Trophoblast cell (in vitro differentiated cells and primary cell): Measurements from ENCODE around the gene STRIP2.

Experiments
- DNase-seq, 2 donors: peaks; one replicate each; pipeline ENCODE4 v3.0.0-alpha.2; 2016
- H2AFZ ChIP-seq: 2 replicates; pipeline ENCODE4 v1.6.1; 2013; ENCODE audit warnings: low read length, moderate library complexity, mild to moderate bottlenecking; ENCODE audit not compliant: insufficient read depth, poor library complexity
- H2AK5ac ChIP-seq: 2 replicates; pipeline ENCODE4 v1.6.1; 2013; ENCODE audit warnings: mild to moderate bottlenecking, low read length
- H2BK120ac ChIP-seq: 2 replicates; pipeline ENCODE4 v1.6.1; 2013; ENCODE audit warnings: low read length, mild to moderate bottlenecking, moderate library complexity; ENCODE audit not compliant: insufficient read depth, poor library complexity
- H2BK12ac ChIP-seq: 2 replicates; pipeline ENCODE4 v1.6.1; 2013; ENCODE audit warnings: mild to moderate bottlenecking, low read length, moderate library complexity
- H2BK5ac ChIP-seq: 2 replicates; pipeline ENCODE4 v1.6.1; 2013; ENCODE audit warnings: low read length, low read depth, moderate library complexity, mild to moderate bottlenecking; ENCODE audit not compliant: poor library complexity
- H3K14ac ChIP-seq: 2 replicates; pipeline ENCODE4 v1.6.1; 2013; ENCODE audit warnings: mild to moderate bottlenecking, low read length
- H3K18ac ChIP-seq: 2 replicates; pipeline ENCODE4 v1.6.1; 2013; ENCODE audit warnings: mild to moderate bottlenecking, low read length
- H3K23ac ChIP-seq: 2 replicates; pipeline ENCODE4 v1.6.1; 2013; ENCODE audit warnings: low read length
- H3K27ac ChIP-seq: 2 replicates; pipeline ENCODE4 v1.5.1; 2013; ENCODE audit warnings: low read depth, mild to moderate bottlenecking, inconsistent platforms, low read length, moderate library complexity
- H3K27me3 ChIP-seq: 2 replicates; pipeline ENCODE4 v1.6.1; 2013; ENCODE audit warnings: inconsistent platforms, mild to moderate bottlenecking, low read length, moderate library complexity; ENCODE audit not compliant: insufficient read depth
- H3K36me3 ChIP-seq, 2 experiments: 1 replicate in 1 of 2; 2 replicates in 1 of 2; pipeline ENCODE4 v1.6.1; 2013; ENCODE audit warnings: low read length in 2 of 2, mild to moderate bottlenecking in 2 of 2, moderate library complexity in 1 of 2; ENCODE audit not compliant: insufficient read depth in 2 of 2, control insufficient read depth in 1 of 2
- H3K4ac ChIP-seq: 2 replicates; pipeline ENCODE4 v1.6.1; 2013; ENCODE audit warnings: low read depth, mild to moderate bottlenecking, low read length, moderate library complexity
- H3K4me1 ChIP-seq, 2 experiments: 1 replicate in 1 of 2; 2 replicates in 1 of 2; pipeline ENCODE4 v1.6.1; 2013; ENCODE audit warnings: low read length in 2 of 2, mild to moderate bottlenecking in 2 of 2, moderate library complexity in 1 of 2; ENCODE audit not compliant: insufficient read depth in 2 of 2, control insufficient read depth in 1 of 2
- H3K4me2 ChIP-seq: 2 replicates; pipeline ENCODE4 v1.6.1; 2013; ENCODE audit warnings: inconsistent platforms, mild to moderate bottlenecking, low read length, moderate library complexity
- H3K4me3 ChIP-seq: 2 replicates; pipeline ENCODE4 v1.5.1; 2013; ENCODE audit warnings: mild to moderate bottlenecking, low read depth, low read length, inconsistent platforms
- H3K79me1 ChIP-seq: one replicate; pipeline ENCODE4 v1.6.1; 2013; ENCODE audit warnings: low read length
- H3K79me2 ChIP-seq: 2 replicates; pipeline ENCODE4 v1.6.1; 2013; ENCODE audit warnings: low read length, mild to moderate bottlenecking; ENCODE audit not compliant: control insufficient read depth, insufficient read depth, poor library complexity
- H3K9ac ChIP-seq: 2 replicates; pipeline ENCODE4 v1.6.1; 2013; ENCODE audit warnings: mild to moderate bottlenecking, low read length
- H3K9me3 ChIP-seq: 2 replicates; pipeline ENCODE4 v1.6.1; 2013; ENCODE audit warnings: low read depth, mild to moderate bottlenecking, control low read depth, inconsistent platforms, low read length; ENCODE audit not compliant: insufficient read depth
- H4K12ac ChIP-seq: 2 replicates; pipeline ENCODE4 v1.6.1; 2013; ENCODE audit warnings: low read depth, mild to moderate bottlenecking, low read length, moderate library complexity
- H4K8ac ChIP-seq: 2 replicates; pipeline ENCODE4 v1.6.1; 2013; ENCODE audit warnings: low read depth, mild to moderate bottlenecking, low read length, moderate library complexity
- H4K91ac ChIP-seq: one replicate; pipeline ENCODE4 v1.6.1; 2013; ENCODE audit warnings: low read depth, mild to moderate bottlenecking, low read length, moderate library complexity
- WGBS: extraction: QIAGEN DNeasy Blood & Tissue Kit; methylation state at CpG from one replicate; pipeline ENCODE4 v1.1.7; 2013; ENCODE audit warnings: missing lambda C conversion rate; ENCODE audit not compliant: insufficient read length, insufficient coverage; ENCODE audit errors: extremely low coverage; 5-methylcytosine and 5-hydroxymethylcytosine counted together

Gene STRIP2

DNA sequence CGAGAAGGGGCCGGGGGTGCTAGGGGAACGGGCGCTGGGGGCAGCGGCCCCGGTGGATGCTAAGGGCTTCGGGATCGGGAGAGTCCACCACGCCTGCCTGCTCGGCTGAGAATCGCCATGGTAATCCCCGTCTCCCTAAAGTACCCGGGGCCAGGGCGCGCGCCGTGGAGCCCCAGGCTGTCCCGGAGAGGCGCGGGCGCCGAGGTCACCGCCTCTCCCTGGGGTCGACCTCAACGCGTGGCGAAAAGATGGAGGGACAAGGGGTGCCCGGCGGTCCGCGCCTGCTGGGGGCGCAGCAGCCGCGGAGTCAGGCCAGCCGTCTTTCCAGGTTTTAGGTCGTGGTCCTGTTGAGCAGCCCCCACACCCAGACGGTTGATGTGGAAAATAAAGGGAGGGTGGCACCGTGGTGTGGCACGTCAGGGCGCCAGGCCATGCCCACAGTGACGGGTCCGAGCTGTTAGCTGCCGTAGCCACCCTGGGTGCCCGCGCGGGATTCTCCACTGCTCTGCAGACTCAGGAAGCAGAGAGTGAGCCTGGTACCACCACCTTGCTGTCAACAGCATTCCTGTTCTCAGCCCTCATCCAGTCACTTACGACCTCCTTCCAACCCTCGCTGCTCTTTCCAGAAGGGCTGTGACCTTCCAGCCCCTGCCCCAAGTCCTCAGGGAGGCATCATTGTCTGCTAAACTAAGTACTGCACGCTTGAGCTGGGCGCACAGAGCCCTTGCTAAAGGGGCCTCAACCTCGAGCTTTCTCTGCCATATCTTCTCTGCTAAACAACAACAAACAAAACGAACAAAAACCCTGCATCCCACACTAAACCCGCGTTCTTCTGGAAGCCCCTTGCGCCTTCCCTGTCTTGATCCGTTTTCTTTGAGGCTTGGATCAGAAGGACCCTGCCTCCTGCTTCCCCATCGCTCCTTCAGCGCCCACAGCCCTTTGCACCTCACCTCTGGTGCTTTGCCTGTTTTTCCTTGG lies 68.8 kb downstream of the STRIP2 start:
- Histone ChIP-seq H2AFZ (peak overlapping the region; percentile 9), H3K27me3 (peaks cover 10% of the 10 kb centered on the region), H3K36me3 (no peaks in the 10 kb centered on the region), H3K9ac (no peak overlapping the region), H3K4me2 (peak overlapping the region; percentile 100), H3K4ac (no peak overlapping the region), H3K4me3 (peak overlapping the region; percentile 81), H4K91ac (no peak overlapping the region), H3K4me1 (peaks cover 5 to 10% of the 10 kb centered on the region in 2 experiments), H3K14ac (no peak overlapping the region), H2BK120ac (no peak overlapping the region), H3K18ac (no peak overlapping the region), H2AK5ac (no peak overlapping the region), H2BK12ac (no peak overlapping the region), H3K9me3 (peaks cover 2% of the 10 kb centered on the region), H3K79me1 (no peaks in the 10 kb centered on the region), H4K8ac (no peak overlapping the region), H3K79me2 (no peaks in the 10 kb centered on the region), H3K27ac (no peak overlapping the region), H3K23ac (no peak overlapping the region), H4K12ac (no peak overlapping the region), H2BK5ac (no peak overlapping the region)
- no peak for DNase-seq
- WGBS = no CpG with 5 or more reads among the region's 58 CpGs

DNA sequence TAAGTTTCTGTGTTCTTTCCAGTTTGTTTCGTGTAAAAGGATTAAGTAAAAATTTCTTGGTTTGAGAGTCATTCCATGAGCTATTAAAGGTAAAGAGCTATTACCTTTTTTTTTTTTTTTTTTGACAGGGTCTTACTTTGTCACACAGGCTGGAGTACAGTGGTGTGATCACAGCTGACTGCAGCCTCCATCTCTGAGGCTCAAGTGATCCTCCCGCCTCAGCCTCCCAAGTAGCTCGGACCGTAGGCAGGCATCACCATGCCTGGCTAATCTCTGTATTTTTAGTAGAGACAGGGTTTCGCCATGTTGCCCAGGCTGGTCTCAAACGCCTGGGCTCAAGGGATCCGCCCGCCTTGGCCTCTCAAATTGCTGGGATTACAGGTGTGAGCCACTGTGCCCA lies 69.5 kb downstream of the STRIP2 start:
- H4K91ac ChIP-seq = no peak overlapping the region
- H3K14ac ChIP-seq = no peak overlapping the region
- H2BK12ac ChIP-seq = no peak overlapping the region
- no peak overlapping the region for H3K18ac ChIP-seq
- H3K79me1 ChIP-seq = no peaks in the 10 kb centered on the region
- no peaks in the 10 kb centered on the region for H3K79me2 ChIP-seq
- peaks cover 4 to 9% of the 10 kb centered on the region in 2 experiments for H3K4me1 ChIP-seq
- no peak overlapping the region for H2AK5ac ChIP-seq
- peaks cover 2% of the 10 kb centered on the region for H3K9me3 ChIP-seq
- no peak overlapping the region for H3K4ac ChIP-seq
- peaks cover 10% of the 10 kb centered on the region for H3K27me3 ChIP-seq
- no peaks in the 10 kb centered on the region for H3K36me3 ChIP-seq
- no peak overlapping the region for H2BK5ac ChIP-seq
- H3K23ac ChIP-seq = no peak overlapping the region
- H4K12ac ChIP-seq = no peak overlapping the region
- no peak overlapping the region for H3K4me3 ChIP-seq
- H2AFZ ChIP-seq = no peak overlapping the region
- no peak overlapping the region for H2BK120ac ChIP-seq
- DNase-seq = no peak
- no peak overlapping the region for H3K9ac ChIP-seq
- no peak overlapping the region for H4K8ac ChIP-seq
- H3K4me2 ChIP-seq = no peak overlapping the region
- no peak overlapping the region for H3K27ac ChIP-seq
- no CpG with 5 or more reads among the region's 8 CpGs for WGBS

DNA sequence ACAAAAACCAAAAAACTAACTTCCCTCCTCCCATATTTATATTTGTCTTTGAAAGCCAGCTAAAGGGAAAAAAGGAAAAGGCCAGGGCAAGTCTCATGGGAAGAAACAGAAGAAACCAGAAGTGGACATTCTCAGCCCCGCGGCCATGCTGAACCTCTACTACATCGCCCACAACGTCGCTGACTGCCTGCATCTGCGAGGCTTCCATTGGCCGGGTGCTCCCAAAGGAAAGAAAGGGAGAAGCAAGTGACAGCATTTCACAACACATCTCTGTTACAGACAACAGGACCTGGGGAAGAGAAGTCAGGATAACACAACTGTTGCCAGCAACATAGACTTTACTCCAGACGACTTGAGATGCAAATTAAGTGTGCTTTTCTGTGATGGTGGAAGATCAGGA lies 78.0 kb downstream of the STRIP2 start:
- no peak overlapping the region for H3K9ac ChIP-seq
- no peak overlapping the region for H2BK12ac ChIP-seq
- H3K4me1 ChIP-seq = no peaks in the 10 kb centered on the region
- H3K9me3 ChIP-seq = peaks cover 4% of the 10 kb centered on the region
- no peak overlapping the region for H3K14ac ChIP-seq
- H3K4me3 ChIP-seq = no peak overlapping the region
- H3K23ac ChIP-seq = no peak overlapping the region
- no peak overlapping the region for H2AFZ ChIP-seq
- H3K79me2 ChIP-seq = no peaks in the 10 kb centered on the region
- H2BK120ac ChIP-seq = no peak overlapping the region
- H3K18ac ChIP-seq = no peak overlapping the region
- no peaks in the 10 kb centered on the region for H3K36me3 ChIP-seq
- no CpG with 5 or more reads among the region's 8 CpGs for WGBS
- DNase-seq = no peak
- no peak overlapping the region for H4K91ac ChIP-seq
- H3K4ac ChIP-seq = no peak overlapping the region
- no peaks in the 10 kb centered on the region for H3K79me1 ChIP-seq
- no peak overlapping the region for H3K4me2 ChIP-seq
- H4K8ac ChIP-seq = no peak overlapping the region
- H2AK5ac ChIP-seq = no peak overlapping the region
- H3K27ac ChIP-seq = no peak overlapping the region
- H3K27me3 ChIP-seq = no peaks in the 10 kb centered on the region
- H4K12ac ChIP-seq = no peak overlapping the region
- no peak overlapping the region for H2BK5ac ChIP-seq

DNA sequence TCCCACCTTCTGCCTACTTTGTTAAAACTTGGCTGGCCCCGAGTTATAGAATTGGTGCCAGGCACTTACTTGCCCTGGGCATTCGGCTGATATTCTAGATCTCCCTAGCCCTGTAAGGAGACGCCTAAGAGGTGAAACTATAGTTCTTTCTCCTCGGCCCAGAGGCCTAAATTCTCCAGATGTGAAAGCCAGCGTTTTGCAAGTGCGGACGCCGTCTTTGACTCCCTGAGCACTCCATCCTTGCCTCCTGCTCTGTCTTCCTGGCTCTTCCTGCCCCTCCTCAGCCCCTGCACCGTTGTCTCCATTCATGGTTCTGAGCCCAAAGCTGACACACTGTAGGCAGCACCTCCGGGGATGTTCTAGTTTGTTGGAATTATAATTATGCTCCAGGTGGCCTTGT lies 79.3 kb downstream of the STRIP2 start:
- Histone ChIP-seq H3K18ac (no peak overlapping the region), H2BK12ac (no peak overlapping the region), H4K8ac (no peak overlapping the region), H3K27me3 (no peaks in the 10 kb centered on the region), H4K12ac (no peak overlapping the region), H3K4me1 (no peaks in the 10 kb centered on the region), H3K36me3 (no peaks in the 10 kb centered on the region), H2BK5ac (no peak overlapping the region), H3K27ac (no peak overlapping the region), H3K4me3 (no peak overlapping the region), H2AK5ac (no peak overlapping the region), H2AFZ (no peak overlapping the region), H3K79me2 (no peaks in the 10 kb centered on the region), H4K91ac (no peak overlapping the region), H3K23ac (no peak overlapping the region), H3K9ac (no peak overlapping the region), H3K9me3 (peaks cover 5% of the 10 kb centered on the region), H2BK120ac (no peak overlapping the region), H3K79me1 (no peaks in the 10 kb centered on the region), H3K4me2 (no peak overlapping the region), H3K4ac (no peak overlapping the region), H3K14ac (no peak overlapping the region)
- WGBS = no CpG with 5 or more reads among the region's 10 CpGs
- DNase-seq = peak in 1 of 2 donors; percentile 21
